ENCODE data around the gene CLTCL1. TPM values are rescaled to one million over a fixed set of nuclear protein-coding genes. Genes with fewer than 3 reads are reported as not detected.

CLTCL1 gene
- total RNA-seq, 1 donor from 2014 or later, result 13.5 TPM

- no peaks in the 10 kb centered on the region for H3K9me3 Mint-ChIP-seq (ENCODE audit: unreplicated experiment)
- DNase-seq (ENCODE audit: low spot score), result no peak
- H3K4me3 Mint-ChIP-seq (ENCODE audit: unreplicated experiment), result no peak overlapping the region
- peaks cover 28% of the 10 kb centered on the region for H3K36me3 Mint-ChIP-seq (ENCODE audit: low read depth, unreplicated experiment)
- no peaks in the 10 kb centered on the region for H3K4me1 Mint-ChIP-seq (ENCODE audit: unreplicated experiment)
- H3K27me3 Mint-ChIP-seq (ENCODE audit: unreplicated experiment), result peaks cover 4% of the 10 kb centered on the region
- TF ChIP-seq, protein P1, sequence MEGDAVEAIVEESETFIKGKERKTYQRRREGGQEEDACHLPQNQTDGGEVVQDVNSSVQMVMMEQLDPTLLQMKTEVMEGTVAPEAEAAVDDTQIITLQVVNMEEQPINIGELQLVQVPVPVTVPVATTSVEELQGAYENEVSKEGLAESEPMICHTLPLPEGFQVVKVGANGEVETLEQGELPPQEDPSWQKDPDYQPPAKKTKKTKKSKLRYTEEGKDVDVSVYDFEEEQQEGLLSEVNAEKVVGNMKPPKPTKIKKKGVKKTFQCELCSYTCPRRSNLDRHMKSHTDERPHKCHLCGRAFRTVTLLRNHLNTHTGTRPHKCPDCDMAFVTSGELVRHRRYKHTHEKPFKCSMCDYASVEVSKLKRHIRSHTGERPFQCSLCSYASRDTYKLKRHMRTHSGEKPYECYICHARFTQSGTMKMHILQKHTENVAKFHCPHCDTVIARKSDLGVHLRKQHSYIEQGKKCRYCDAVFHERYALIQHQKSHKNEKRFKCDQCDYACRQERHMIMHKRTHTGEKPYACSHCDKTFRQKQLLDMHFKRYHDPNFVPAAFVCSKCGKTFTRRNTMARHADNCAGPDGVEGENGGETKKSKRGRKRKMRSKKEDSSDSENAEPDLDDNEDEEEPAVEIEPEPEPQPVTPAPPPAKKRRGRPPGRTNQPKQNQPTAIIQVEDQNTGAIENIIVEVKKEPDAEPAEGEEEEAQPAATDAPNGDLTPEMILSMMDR (IDR thresholded peaks at IDR 0.05; ENCODE audit: unreplicated experiment), result no peak
- H3K27ac Mint-ChIP-seq (ENCODE audit: unreplicated experiment), result no peak overlapping the region
Observed at GRCh38 chr22:19134874-19135273, 156.6 kb downstream of the CLTCL1 start.

- Mint-ChIP-seq H3K9me3 (ENCODE audit: unreplicated experiment) (no peaks in the 10 kb centered on the region), H3K36me3 (ENCODE audit: low read depth, unreplicated experiment) (peaks cover 23% of the 10 kb centered on the region), H3K4me3 (ENCODE audit: unreplicated experiment) (no peak overlapping the region), H3K27ac (ENCODE audit: unreplicated experiment) (no peak overlapping the region), H3K4me1 (ENCODE audit: unreplicated experiment) (no peaks in the 10 kb centered on the region), H3K27me3 (ENCODE audit: unreplicated experiment) (peaks cover 7% of the 10 kb centered on the region)
- TF ChIP-seq, protein P1 (IDR thresholded peaks at IDR 0.05; ENCODE audit: unreplicated experiment), result no peak
- no peak for DNase-seq (ENCODE audit: low spot score)
Observed at GRCh38 chr22:19134176-19134831, 157.2 kb downstream of the CLTCL1 start.

- no peak for DNase-seq (ENCODE audit: low spot score)
- Mint-ChIP-seq H3K4me1 (ENCODE audit: unreplicated experiment) (no peaks in the 10 kb centered on the region), H3K27ac (ENCODE audit: unreplicated experiment) (no peak overlapping the region), H3K9me3 (ENCODE audit: unreplicated experiment) (no peaks in the 10 kb centered on the region), H3K27me3 (ENCODE audit: unreplicated experiment) (peaks cover 11% of the 10 kb centered on the region), H3K36me3 (ENCODE audit: low read depth, unreplicated experiment) (peaks cover 21% of the 10 kb centered on the region), H3K4me3 (ENCODE audit: unreplicated experiment) (no peak overlapping the region)
- TF ChIP-seq, protein P1 (IDR thresholded peaks at IDR 0.05; ENCODE audit: unreplicated experiment), result no peak
Observed at GRCh38 chr22:19133561-19133960, 158.0 kb downstream of the CLTCL1 start.

GRCh38 chr22:19132693-19133400, 158.7 kb downstream of the CLTCL1 start:
- peaks cover 21% of the 10 kb centered on the region for H3K36me3 Mint-ChIP-seq (ENCODE audit: low read depth, unreplicated experiment)
- TF ChIP-seq, protein P1 (IDR thresholded peaks at IDR 0.05; ENCODE audit: unreplicated experiment), result no peak
- H3K9me3 Mint-ChIP-seq (ENCODE audit: unreplicated experiment), result no peaks in the 10 kb centered on the region
- H3K27me3 Mint-ChIP-seq (ENCODE audit: unreplicated experiment), result peaks cover 11% of the 10 kb centered on the region
- H3K4me3 Mint-ChIP-seq (ENCODE audit: unreplicated experiment), result no peak overlapping the region
- H3K27ac Mint-ChIP-seq (ENCODE audit: unreplicated experiment), result no peak overlapping the region
- no peak for DNase-seq (ENCODE audit: low spot score)
- no peaks in the 10 kb centered on the region for H3K4me1 Mint-ChIP-seq (ENCODE audit: unreplicated experiment)

DNA sequence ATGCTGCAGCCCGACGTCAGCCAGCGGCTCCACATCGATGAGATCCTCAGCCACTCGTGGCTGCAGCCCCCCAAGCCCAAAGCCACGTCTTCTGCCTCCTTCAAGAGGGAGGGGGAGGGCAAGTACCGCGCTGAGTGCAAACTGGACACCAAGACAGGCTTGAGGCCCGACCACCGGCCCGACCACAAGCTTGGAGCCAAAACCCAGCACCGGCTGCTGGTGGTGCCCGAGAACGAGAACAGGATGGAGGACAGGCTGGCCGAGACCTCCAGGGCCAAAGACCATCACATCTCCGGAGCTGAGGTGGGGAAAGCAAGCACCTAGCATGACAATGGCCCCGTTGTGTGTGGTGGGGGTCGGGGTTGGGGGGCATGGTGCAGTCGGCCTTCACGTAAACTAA, 159.4 kb downstream of the CLTCL1 start:
- peaks cover 11% of the 10 kb centered on the region for H3K27me3 Mint-ChIP-seq (ENCODE audit: unreplicated experiment)
- H3K9me3 Mint-ChIP-seq (ENCODE audit: unreplicated experiment), result no peaks in the 10 kb centered on the region
- TF ChIP-seq, protein P1 (IDR thresholded peaks at IDR 0.05; ENCODE audit: unreplicated experiment), result no peak
- H3K4me1 Mint-ChIP-seq (ENCODE audit: unreplicated experiment), result no peaks in the 10 kb centered on the region
- no peak for DNase-seq (ENCODE audit: low spot score)
- H3K36me3 Mint-ChIP-seq (ENCODE audit: low read depth, unreplicated experiment), result peaks cover 18% of the 10 kb centered on the region
- H3K4me3 Mint-ChIP-seq (ENCODE audit: unreplicated experiment), result no peak overlapping the region
- no peak overlapping the region for H3K27ac Mint-ChIP-seq (ENCODE audit: unreplicated experiment)

Measured in endothelial cell (in vitro differentiated cells).